ENCODE results near the gene LTBP1. TPM values are rescaled to one million over a fixed set of nuclear protein-coding genes. Genes with fewer than 3 reads are reported as not detected.

LTBP1 gene
- total RNA-seq, 2 experiments from 2014 or later: 61.1 to 82.6 TPM

GRCh38 chr2:33196700-33197099, 249.9 kb downstream of the LTBP1 start:
- no TSS peak for BruUV-seq (replicated peaks)
- no peaks in the 10 kb centered on the region for H4K20me1 ChIP-seq (ENCODE audit: insufficient read depth, low read length)
- ChIA-PET CTCF (ENCODE audit: unreplicated experiment) (no interaction called here), POLR2A (no interaction called here)
- no peak for DNase-seq (ENCODE audit: low spot score)
- no peaks in the 10 kb centered on the region for H3K79me2 ChIP-seq (ENCODE audit: insufficient read depth, low read depth, low read length)
- no peak overlapping the region for H3K4me2 ChIP-seq (ENCODE audit: low read length)
- H3K4me1 ChIP-seq (ENCODE audit: insufficient read depth, low read length, poor library complexity, severe bottlenecking): no peaks in the 10 kb centered on the region
- H3K36me3 ChIP-seq (ENCODE audit: insufficient read depth, low read length): peaks cover 60% of the 10 kb centered on the region
- H3K9me3 ChIP-seq (ENCODE audit: low read length): peaks cover 3% of the 10 kb centered on the region; the same call in 1 of the 2 replicates
- no peak overlapping the region for H2AFZ ChIP-seq (ENCODE audit: low read length)
- no peaks in the 10 kb centered on the region for H3K9me2 ChIP-seq (ENCODE audit: insufficient read depth, low read length)
- no peak overlapping the region for H3K27ac ChIP-seq (ENCODE audit: low read depth, low read length, poor library complexity, severe bottlenecking)
- intact Hi-C loops (cut with micrococcal nuclease; ENCODE audit: unreplicated experiment): no loop called here
- TF ChIP-seq CTCF (conservative IDR thresholded peaks at IDR 0.05; ENCODE audit: low read length) (no peak), EZH2phosphoT487 (IDR thresholded peaks at IDR 0.05; ENCODE audit: borderline replicate concordance, low read depth, low read length) (no peak)
- H3K4me3 ChIP-seq (ENCODE audit: low read depth, low read length, poor library complexity, severe bottlenecking): no peak overlapping the region

GRCh38 chr2:33197198-33197938, 250.6 kb downstream of the LTBP1 start:
- ChIA-PET CTCF (ENCODE audit: unreplicated experiment) (no interaction called here), POLR2A (no interaction called here)
- no peaks in the 10 kb centered on the region for H4K20me1 ChIP-seq (ENCODE audit: insufficient read depth, low read length)
- no TSS peak for BruUV-seq (replicated peaks)
- no peaks in the 10 kb centered on the region for H3K4me1 ChIP-seq (ENCODE audit: insufficient read depth, low read length, poor library complexity, severe bottlenecking)
- no peak overlapping the region for H2AFZ ChIP-seq (ENCODE audit: low read length)
- H3K4me2 ChIP-seq (ENCODE audit: low read length): no peak overlapping the region
- peaks cover 53% of the 10 kb centered on the region for H3K36me3 ChIP-seq (ENCODE audit: insufficient read depth, low read length)
- intact Hi-C loops (cut with micrococcal nuclease; ENCODE audit: unreplicated experiment): no loop called here
- no peak overlapping the region for H3K4me3 ChIP-seq (ENCODE audit: low read depth, low read length, poor library complexity, severe bottlenecking)
- H3K79me2 ChIP-seq (ENCODE audit: insufficient read depth, low read depth, low read length): no peaks in the 10 kb centered on the region
- H3K9me2 ChIP-seq (ENCODE audit: insufficient read depth, low read length): no peaks in the 10 kb centered on the region
- DNase-seq (ENCODE audit: low spot score): no peak
- peaks cover 3% of the 10 kb centered on the region; the same call in 1 of the 2 replicates for H3K9me3 ChIP-seq (ENCODE audit: low read length)
- H3K27ac ChIP-seq (ENCODE audit: low read depth, low read length, poor library complexity, severe bottlenecking): no peak overlapping the region
- TF ChIP-seq CTCF (conservative IDR thresholded peaks at IDR 0.05; ENCODE audit: low read length) (no peak), EZH2phosphoT487 (IDR thresholded peaks at IDR 0.05; ENCODE audit: borderline replicate concordance, low read depth, low read length) (no peak)
